Activated effector memory CD4-positive, alpha-beta T cell treated with anti-CD3 and anti-CD28 coated beads, Interleukin-2, amount 50 U/mL, for 16 hours (primary cell): ENCODE data around the gene TTC23.

Experiments used
- DNase-seq: peaks from one replicate; pipeline ENCODE4 v3.0.0-alpha.2; 2020

TTC23 gene

DNA sequence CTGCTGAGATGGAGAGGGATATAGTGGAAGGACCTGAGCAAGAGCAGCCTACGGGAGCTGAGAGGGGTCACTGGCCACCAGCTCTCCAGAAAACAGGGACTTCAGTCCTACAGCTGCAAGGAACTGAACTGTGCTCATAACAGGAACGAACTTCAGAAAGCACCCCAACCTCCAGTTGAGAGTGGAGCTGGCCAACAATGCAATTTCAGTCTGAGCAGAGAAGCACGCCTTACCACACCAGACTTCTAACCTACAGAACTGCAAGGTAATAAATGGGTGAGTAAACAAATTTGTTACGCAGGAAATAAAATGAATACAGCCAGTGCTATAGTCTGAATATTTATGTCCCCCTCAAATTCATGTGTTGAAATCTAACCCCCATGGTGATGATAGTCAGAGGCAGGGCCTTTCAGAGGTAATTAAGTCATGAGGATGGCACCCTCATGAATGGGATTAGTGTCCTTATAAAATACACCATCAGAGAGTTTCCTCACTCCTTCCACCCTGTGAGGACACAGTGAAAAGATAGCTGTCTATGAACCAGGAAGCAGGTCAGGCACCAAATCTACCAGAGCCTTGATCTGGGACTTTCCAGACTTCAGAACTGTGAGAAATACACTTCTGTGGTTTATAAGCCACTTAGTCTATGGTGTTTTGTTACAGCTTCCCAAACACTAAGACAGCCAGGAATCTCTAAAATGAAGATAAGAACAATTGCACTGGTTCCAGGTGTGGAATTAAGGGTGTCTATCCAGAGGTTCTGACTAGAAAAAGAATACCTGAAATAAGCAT is 85.9 kb downstream of the TTC23 start:
- DNase-seq: no peak

DNA sequence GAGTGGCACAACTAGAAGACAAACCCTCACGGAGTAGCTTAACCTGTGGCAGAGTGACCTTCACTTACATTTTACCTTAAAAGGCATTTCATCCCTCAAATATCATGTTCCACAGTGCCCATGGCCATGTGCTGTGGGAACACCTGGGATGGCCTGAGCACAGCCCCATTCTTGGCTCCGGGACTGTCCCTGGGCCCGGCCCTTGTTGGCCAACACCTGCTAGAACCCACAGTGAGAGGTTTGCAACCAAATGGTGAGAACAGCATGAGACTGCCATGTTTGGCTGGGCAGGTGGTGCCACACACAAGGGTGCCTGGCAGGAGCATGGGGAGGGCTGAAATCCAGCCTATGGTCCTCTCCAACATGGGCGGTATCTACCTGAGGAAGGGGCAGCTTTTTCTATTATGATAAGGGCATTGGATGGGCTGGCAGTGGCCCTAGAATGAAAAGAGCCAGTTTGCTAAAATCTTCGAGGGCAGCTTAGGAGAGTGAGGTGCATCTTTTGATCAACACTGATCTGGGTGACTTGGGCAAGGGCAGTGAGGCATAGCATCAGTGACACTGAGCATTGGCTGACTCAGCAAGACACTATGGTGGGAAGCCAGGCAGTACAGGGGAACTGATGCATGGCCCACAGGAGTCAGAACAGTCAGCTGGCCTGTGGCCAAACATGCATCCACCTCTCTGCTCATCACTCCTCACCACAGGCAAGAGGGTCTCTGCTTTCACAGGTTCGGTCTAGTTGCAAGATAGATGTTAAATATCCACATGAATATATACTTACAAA is 90.6 kb downstream of the TTC23 start:
- DNase-seq: no peak

DNA sequence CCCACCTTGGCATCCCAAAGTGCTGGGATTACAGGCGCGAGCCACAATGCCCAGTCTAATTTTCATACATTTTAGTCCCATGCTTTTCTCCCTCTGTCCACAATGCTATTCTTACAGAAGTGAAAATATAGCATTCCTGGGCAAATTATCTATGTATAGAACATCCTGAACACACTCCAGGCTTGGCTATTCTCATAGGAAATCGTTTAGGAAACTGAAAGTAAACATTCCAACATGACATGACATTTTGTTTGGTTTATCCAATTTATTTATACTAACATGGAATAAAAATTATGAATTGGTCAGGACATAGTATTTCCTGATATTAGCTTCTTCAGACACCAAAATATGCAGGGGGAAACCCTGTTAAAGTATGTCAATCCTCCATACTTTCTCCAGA is 91.9 kb downstream of the TTC23 start:
- no peak for DNase-seq

DNA sequence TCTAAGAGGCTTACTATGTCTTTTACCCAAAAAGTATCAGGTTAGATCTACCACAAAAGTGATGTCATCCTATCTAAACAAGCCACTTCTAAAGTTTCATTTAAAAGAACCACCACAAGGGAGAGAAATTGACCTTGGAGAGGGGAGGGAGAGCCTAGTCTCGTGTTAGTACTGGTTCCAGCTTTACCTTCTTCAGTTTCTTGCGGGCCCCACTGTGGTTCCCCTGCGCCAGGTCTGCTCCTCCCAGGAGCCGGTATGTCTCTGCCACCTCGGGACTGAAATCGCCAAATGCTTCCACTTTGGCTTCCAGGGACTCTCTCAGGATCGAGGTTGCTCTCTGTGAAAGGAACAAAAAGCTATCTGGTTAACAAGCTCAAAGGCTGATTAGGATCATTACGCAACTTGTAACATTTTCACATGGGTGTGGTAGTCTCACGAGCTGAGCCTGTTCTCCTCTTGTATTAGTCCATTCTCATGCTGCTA is 93.4 kb downstream of the TTC23 start:
- no peak for DNase-seq

DNA sequence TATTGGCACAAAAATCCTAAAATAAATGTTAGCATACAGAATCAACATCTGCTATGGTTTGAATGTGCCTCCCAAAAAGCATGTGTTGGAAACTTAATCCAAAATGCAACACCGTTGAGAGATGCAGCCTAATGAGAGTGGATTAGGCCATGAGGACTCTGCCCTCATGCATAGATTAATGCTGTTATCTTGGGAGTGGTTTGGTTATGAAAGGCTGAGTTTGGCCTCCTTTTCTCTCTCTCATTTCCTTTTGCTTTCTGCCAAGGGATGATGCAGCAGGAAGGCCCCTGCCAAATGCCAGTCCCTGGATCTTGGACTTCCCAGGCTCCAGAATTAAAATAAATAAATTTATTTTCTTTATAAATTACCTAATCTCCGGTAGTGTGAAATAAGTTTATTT is 95.1 kb downstream of the TTC23 start:
- DNase-seq: no peak

DNA sequence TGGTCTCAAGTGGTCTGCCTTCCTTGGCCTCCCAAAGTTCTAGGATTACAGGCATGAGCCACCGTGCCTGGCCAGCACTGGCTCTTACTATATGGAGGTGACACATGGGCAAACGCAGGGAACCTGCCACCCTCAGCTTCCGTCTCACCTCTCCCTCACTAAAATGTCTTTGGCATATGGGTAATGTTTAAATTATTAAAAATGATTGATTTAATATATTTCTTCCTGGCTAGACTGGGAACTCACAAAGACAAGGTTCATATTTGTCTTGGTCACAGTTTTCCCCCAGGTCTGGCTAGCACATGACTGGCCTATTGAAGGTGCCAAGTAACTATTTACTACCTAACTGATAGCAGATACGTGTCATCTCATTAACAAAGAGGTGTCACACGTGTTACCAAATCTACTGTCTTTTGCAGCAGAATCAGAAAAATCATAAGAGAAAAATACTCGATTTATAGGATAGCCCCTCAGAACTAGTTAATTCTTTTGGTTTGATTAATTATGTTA is 96.3 kb downstream of the TTC23 start:
- DNase-seq: no peak

DNA sequence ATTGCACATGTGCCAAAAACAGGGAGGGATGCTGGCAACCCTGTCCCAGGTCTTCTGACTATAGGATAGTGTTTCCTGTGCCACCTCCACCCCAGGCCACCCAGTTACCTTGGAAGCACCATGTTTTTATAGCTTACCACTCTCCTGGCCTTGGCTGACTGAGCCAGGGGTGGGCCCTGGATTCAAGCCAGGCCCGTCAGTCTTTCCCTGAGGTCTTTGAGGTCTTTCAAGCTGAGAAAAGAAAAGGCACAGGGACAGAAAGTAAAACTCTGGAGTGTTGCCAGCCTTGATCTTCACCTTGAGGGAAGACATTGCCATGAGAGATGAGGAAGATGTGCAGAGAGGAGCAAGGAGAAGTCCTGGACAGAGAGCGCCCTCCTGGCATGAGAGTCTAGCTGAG is 98.2 kb downstream of the TTC23 start:
- DNase-seq: no peak

DNA sequence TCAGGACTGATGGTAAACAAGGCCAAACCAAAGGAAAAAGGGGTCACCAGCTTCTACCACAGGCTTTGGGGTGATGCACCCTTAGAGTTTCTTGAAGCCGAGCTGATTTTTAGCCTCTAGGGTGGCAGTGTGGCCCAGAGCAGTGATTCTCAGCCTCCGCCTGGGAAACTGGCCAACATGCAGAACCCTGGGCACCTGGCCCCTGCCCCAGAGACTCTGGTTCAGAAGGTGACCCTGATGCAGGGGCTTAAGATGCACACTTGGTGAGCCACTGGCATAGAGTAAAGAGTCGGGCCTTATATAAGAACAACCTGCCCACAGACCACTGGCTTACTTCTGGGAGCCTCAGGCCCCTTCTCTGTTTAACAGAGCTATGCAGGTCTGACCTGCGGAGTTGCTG is 100.0 kb downstream of the TTC23 start:
- no peak for DNase-seq

DNA sequence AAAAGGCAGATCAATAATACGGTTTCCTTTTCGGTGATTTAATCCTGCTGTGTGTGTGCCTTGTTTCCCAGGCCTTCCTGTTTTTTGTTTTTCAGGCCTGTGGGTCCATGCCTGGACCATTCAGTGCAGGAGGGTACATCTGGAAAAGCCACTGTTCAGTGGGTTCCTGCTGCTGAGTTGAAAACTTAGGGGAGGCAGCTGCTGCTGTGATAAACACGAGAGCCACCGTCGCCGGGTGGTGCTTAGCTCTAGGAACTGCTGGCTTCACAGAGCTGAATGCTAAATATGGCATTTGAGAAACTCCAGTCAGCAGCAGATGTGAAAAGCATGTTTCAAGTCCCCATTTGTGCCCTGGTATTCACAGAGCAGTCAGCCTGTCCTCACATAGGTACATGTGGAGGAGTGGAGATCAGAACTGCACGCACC is 100.5 kb downstream of the TTC23 start:
- DNase-seq: no peak

DNA sequence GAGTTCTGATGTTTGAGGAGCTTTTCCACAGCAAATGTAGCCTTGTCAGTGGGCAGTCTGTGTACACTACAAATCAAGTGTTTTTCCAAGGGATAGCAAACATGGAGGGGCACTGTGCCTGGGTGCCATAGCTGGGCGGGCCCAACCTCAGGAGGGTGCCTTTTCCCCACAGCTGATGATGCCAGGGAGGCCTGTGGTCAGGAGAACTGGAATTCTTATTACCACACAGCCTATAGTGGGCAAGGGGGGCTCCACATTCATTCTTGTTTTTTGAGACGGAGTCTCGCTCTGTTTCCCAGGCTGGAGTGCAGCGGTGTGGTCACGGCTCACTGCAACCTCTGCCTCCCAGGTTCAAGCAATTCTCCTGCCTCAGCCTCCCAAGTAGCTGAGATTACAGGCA is 102.7 kb downstream of the TTC23 start:
- no peak for DNase-seq

DNA sequence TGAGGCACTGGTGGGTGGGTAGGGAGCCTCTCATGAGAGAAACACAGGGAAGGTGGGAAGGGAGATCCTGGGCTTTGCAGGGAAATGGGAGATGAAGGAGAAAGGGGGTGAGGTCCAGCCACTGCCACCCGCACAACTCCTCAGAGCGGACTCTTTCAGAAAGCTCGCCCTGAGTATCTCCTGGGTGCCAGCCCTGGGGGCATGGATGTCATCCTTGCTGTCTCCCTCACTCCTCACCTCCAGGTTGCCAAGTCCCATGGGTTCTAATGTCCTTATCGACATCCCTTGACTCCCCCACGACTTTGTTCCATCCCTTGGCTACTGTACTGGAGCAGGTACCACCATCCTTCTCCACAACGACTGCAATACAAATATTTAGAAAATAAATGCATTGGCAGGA is 103.6 kb downstream of the TTC23 start:
- no peak for DNase-seq

DNA sequence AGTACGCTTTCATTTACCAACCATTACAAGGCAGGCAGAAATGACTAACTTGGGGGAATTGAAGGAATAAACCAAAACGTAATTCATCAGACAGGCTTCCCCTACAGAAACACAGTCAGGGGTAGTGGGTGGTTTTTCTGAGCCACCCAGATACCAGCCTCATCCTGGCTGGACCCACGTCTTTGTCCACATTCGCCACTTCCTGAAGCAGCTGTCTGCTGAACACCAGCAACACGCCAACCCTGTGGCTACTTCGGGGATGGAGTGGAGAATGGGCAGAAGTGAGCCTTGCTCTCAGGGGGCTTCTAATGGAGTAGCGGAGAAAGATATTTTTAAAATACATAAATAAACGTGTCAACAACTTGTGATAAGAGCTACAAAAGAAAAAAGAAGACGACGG is 104.4 kb downstream of the TTC23 start:
- DNase-seq: no peak

DNA sequence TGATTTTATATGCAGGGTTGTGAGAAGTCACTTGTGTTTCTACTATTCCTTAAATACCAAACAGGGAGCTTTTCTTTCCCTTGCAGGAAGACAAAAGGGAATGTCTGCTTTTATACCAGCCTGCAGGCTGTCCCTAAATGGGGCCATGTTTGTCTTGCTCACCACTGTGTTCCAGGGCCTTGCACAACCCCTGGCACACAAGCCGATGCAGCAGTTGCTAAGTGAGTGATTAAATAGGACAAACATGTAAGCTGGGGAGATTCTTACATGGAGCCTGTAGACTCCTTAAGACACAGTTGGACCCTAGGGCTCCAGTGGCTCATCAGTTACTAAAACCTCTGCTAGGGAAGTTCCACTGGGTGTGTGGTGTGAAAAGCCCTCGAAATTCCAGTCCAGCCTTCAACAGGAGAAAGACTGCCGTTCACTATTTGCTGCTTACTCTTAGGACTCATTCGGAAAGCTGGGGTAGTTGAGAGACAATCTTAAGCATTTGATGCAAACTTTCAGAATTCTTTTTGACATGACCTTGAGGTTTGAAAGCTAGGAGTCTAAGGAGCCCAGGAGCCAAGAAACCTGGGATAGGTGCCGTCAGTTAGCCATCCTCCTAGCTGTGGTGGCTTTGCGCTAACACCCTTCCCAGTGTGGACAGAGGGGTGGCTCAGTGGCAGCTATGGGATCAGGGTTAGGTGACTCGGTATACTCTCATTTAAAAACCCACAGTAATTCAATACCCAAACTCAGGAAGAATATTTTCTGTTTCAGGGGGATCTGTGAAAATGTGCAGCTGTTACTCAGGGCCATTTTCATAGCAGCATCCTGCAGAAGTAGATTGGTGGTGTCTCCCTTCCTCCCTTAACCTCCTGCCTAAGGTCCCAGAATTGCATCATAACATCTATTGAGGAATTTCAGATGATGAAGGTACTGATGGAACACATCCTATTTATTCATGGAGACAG is 105.4 kb downstream of the TTC23 start:
- no peak for DNase-seq

DNA sequence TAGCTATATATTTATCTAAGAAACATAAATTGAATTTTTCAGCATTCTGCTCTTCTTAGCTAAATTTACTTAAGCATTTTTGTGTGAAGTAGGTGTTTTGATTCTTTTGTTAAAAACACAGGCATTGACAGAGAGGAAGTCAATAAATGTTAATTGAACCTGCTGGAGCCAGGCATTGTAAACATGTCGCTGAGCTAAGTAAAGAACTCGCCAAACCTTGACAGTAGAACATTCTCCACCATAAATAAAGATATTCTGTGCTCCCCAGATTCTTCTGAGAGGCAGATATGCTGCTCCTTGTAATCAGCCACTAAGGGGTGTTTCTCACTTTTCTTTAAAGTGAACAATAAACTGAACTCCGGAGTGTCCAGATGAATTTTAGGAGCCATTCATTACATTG is 106.1 kb downstream of the TTC23 start:
- DNase-seq: no peak

DNA sequence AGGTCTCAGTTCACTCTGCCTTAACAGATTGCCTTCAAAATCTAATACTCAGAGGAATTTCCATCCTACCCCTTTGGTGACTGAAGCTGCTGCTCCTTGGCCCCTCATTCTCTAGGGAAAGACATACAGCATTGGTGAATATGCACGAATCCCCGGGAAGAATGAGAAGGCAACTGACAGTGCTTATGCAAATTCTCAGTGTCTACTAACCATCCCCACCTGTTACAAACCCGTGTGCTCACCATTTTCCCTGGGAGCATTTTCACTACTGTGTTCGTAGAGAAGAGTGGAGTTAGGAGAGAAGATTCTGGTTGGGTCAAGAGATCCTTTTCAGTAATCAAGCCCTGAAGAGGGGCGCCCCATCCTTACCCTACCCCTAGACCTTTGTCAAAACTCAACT is 106.8 kb downstream of the TTC23 start:
- no peak for DNase-seq

DNA sequence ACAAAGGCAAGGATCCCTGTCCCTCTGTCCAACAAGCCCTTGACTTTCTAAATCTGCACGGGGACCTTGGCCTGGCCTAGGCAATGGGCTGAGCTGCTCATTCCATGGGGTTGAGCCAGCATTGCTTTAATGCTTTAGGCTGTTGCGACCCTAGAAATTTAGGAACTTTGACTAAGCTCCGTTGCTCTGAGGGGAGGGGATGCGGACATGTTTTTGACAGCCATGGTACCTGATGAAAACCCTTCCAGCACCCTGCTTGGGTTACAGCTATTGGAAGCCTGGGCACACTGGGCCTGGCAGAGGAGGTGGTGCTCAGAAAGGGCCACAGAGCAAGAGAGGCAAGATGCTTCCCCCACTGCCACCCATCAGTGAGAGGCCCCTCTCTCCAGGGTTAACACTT is 107.4 kb downstream of the TTC23 start:
- DNase-seq: no peak

DNA sequence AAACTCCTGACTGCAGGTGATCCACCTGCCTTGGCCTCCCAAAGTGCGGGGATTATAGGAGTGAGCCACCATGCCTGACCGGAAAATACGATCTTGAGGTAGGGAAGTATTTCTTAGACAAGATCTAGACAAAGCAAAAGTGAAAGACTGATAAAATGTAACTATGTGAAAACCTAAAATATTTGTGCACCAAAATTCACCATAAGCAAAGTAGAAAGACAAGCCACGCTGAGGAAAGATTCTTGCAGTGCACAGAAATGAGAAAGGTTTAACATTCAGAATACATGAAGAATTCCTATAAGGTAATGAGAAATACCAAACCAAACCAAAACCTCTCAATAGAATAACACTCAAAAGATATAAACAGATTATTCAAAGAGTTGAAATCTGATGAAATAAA is 108.8 kb downstream of the TTC23 start:
- DNase-seq: no peak

DNA sequence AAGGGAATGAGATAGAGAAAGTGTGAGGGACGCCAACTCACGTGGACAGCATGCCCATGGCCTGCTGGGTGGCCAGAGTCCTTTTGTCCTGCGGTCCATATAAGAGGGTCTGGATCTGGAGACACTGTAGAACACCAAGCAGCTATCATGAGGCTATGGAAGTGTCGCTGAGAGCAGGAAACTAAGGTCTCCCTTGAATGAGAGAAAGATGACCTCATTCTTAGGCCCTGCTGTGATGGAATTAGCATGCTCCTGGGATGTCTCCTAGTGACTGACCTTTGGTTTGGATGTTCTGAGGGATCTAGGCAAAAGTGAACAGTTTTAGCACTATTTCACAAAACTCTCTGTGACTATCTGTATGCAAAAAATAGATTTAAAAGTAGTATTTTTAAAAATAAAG is 110.1 kb downstream of the TTC23 start:
- DNase-seq: no peak

DNA sequence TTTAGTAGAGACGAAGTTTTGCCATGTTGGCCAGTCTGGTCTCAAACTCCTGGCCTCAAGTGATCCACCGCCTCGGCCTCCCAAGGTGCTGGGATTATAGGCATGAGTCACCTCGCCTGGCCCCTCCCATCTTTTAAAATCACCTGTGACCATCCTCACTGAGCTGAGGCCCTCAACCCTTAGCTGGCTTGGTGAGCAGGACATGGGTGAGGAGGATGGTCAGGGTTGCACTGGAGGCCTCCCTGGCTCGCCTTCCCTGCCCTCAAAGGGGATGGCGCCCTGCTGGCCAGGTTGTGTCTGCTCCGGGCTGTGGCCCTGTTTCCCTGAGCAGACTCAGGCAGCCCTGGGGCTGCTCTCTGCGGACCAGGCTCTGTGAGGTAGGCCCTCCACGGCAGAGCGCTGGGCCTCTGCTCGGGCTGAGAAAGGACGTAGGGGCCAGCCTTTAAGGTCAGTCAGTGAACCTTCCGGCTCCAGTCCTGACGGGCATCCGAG is 110.8 kb downstream of the TTC23 start:
- no peak for DNase-seq

DNA sequence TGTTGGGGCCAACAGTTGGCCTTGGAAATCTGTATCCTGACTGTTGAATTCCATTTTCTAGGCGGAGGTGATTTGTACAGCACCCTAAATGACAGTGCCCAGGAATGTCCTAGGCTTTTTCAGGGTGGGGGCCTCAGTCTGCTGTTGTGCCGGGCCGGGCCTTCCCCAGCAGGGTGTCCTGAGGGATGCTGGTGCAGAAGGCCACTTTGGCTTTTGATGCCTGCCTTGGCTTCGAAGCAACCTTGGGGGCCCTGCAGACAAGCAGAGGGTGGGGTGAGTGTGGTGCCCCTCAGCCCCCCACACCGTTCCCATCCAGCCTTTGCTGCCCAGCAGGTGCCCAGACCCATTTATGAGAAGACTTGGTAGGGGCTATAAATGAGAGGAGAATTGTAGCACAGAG is 111.5 kb downstream of the TTC23 start:
- DNase-seq: no peak

DNA sequence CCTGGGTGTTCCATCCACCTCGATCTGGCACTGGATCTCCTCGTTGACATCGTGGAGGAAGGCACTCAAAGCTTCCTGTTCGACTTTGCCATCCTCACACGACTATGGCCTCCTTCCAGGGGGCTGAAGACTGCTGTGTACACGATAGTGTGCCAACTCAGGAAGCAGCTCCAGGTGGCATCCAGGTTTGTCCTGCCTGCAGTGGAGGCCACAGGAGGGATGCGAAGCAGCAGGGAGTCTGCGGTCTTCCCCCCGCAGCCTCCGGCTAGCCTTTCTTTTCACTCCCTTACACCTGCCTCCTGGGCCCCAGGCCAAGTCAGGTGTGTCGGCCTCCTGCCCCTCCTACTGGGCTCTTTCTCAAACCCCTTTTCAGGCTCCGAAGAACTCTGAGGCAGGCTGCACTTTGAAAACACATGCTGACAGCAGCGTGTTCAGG is 112.3 kb downstream of the TTC23 start:
- DNase-seq: no peak

DNA sequence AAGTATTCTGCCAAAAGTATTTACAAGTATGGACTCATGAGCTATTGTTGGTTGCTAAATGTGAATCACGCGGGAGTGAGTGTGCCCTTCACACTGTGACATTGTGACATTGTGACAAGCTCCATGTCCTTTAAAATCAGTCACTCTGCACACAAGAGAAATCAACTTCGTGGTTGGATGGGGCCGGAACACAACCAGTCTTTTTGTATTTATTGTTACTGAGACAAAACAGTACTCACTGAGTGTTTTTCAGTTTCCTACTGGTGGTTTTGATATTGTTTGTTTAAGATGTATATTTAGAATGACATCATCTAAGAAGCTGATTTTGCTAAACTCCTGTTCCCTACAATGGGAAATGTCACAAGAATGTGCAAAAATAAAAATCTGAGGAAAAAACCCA is 114.2 kb downstream of the TTC23 start:
- DNase-seq: no peak

DNA sequence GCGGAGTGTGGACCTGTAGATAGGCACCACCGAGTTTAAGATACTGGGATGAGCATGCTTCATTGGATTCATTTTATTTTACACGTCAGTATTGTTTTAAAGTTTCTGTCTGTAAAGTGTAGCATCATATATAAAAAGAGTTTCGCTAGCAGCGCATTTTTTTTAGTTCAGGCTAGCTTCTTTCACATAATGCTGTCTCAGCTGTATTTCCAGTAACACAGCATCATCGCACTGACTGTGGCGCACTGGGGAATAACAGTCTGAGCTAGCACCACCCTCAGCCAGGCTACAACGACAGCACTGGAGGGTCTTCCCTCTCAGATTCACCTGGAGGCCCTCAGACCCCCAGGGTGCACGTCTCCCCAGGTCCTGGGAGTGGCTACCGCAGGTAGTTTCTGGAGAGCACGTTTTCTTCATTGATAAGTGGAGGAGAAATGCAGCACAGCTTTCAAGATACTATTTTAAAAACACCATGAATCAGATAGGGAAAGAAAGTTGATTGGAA is 115.0 kb downstream of the TTC23 start:
- no peak for DNase-seq
